Kidney glomerular epithelial cell (primary cell): ENCODE data around the gene COBL.

Source experiments
- DNase-seq: peaks from one replicate; lab custom pipeline; 2025; lab: John Stamatoyannopoulos, UW

The COBL gene

GRCh38 chr7:51303142-51303525 is 13.5 kb downstream of the COBL start:
- no peak for DNase-seq

- DNase-seq = no peak
These were observed 14.8 kb downstream of the COBL start for GRCh38 chr7:51301806-51302205.

- DNase-seq = no peak
These were observed 15.6 kb downstream of the COBL start for GRCh38 chr7:51300762-51301674.

- DNase-seq = no peak
These were observed 17.0 kb downstream of the COBL start for GRCh38 chr7:51299391-51300133.

- DNase-seq = no peak
These were observed 17.7 kb downstream of the COBL start for GRCh38 chr7:51298912-51299311.

GRCh38 chr7:51297986-51298385 is 18.6 kb downstream of the COBL start:
- DNase-seq = no peak

- DNase-seq = no peak
These were observed 21.0 kb downstream of the COBL start for GRCh38 chr7:51295440-51296245.

- DNase-seq = no peak
These were observed 24.0 kb downstream of the COBL start for GRCh38 chr7:51292596-51292995.

GRCh38 chr7:51290702-51291540 is 25.7 kb downstream of the COBL start:
- DNase-seq = no peak

- DNase-seq = no peak
These were observed 26.3 kb downstream of the COBL start for GRCh38 chr7:51290304-51290637.

- no peak for DNase-seq
These were observed 26.8 kb downstream of the COBL start for GRCh38 chr7:51289623-51290303.

- no peak for DNase-seq
These were observed 27.6 kb downstream of the COBL start for GRCh38 chr7:51288896-51289622.

- DNase-seq = no peak
These were observed 30.2 kb downstream of the COBL start for GRCh38 chr7:51286401-51286800.

- DNase-seq = no peak
These were observed 36.5 kb downstream of the COBL start for GRCh38 chr7:51280156-51280555.

- no peak for DNase-seq
These were observed 37.1 kb downstream of the COBL start for GRCh38 chr7:51279391-51280023.

GRCh38 chr7:51278797-51279196 is 37.8 kb downstream of the COBL start:
- no peak for DNase-seq

GRCh38 chr7:51276967-51277366 is 39.6 kb downstream of the COBL start:
- DNase-seq = no peak

- DNase-seq = no peak
These were observed 40.5 kb downstream of the COBL start for GRCh38 chr7:51276091-51276605.

- no peak for DNase-seq
These were observed 41.1 kb downstream of the COBL start for GRCh38 chr7:51275532-51275931.

- DNase-seq = no peak
These were observed 41.7 kb downstream of the COBL start for GRCh38 chr7:51274955-51275354.
